HG03108 (cell line): ENCODE measurements around the gene STX4.
A peak's percentile ranks its signal among the peaks of the same experiment; 100 is the strongest.

ENCODE experiments used
- ATAC-seq: cut with Tn5 transposase; IDR thresholded peaks from one replicate; pipeline ENCODE4 v1.9.1; 2021; ENCODE audit warnings: moderate library complexity; ENCODE audit not compliant: unreplicated experiment

STX4 gene

GRCh38 chr16:31020536-31020935 is 12.8 kb upstream of the STX4 start:
- ATAC-seq = no peak

GRCh38 chr16:31022544-31023251 is 10.7 kb upstream of the STX4 start:
- ATAC-seq = no peak

- no peak for ATAC-seq
These were observed 10.1 kb upstream of the STX4 start for GRCh38 chr16:31023252-31023602.

- ATAC-seq = no peak
These were observed 9.6 kb upstream of the STX4 start for GRCh38 chr16:31023627-31024226.

- no peak for ATAC-seq
These were observed 8.0 kb upstream of the STX4 start for GRCh38 chr16:31025339-31025738.

- no peak for ATAC-seq
These were observed 4.1 kb upstream of the STX4 start for GRCh38 chr16:31029272-31029671.

- ATAC-seq = no peak
These were observed 2.1 kb upstream of the STX4 start for GRCh38 chr16:31031276-31031675.

GRCh38 chr16:31033709-31034492 is 543 bp downstream of the STX4 start:
- ATAC-seq = peak; percentile 50

- ATAC-seq = no peak
These were observed 3.3 kb downstream of the STX4 start for GRCh38 chr16:31036691-31037090.

- no peak for ATAC-seq
These were observed 5.6 kb downstream of the STX4 start for GRCh38 chr16:31038993-31039392.

GRCh38 chr16:31042866-31043265 is 9.5 kb downstream of the STX4 start:
- no peak for ATAC-seq

- ATAC-seq = no peak
These were observed 10.0 kb downstream of the STX4 start for GRCh38 chr16:31043352-31043751.

GRCh38 chr16:31043898-31044481 is 10.6 kb downstream of the STX4 start:
- no peak for ATAC-seq

- no peak for ATAC-seq
These were observed 17.1 kb downstream of the STX4 start for GRCh38 chr16:31050280-31051030.

- no peak for ATAC-seq
These were observed 18.8 kb downstream of the STX4 start for GRCh38 chr16:31052114-31052513.

GRCh38 chr16:31055613-31056012 is 22.3 kb downstream of the STX4 start:
- ATAC-seq = no peak

GRCh38 chr16:31061126-31061812 is 27.9 kb downstream of the STX4 start:
- ATAC-seq = no peak

- ATAC-seq = no peak
These were observed 28.6 kb downstream of the STX4 start for GRCh38 chr16:31061813-31062440.

- ATAC-seq = no peak
These were observed 30.1 kb downstream of the STX4 start for GRCh38 chr16:31063495-31063842.
